ENCODE data around the gene CDH4.

CDH4 gene

DNA sequence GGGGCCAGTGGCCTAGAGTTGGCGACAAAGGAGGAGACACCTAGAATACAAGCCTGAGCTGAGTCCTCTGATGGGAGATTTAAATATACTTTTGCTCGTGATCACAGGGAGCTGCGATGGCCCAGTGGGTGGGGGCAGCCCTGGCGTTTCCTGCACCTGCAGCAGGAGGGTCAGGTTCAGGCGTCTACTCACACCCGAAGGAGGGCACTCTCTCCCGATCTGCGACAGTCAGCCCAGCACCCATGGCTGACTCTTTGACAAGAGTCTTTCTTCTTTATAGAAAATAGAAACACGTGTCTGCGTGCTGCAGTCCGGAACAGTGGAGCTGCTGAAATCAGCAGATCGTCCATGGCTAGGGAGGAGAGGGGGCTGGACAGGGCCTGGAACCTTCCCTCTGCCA, 338.2 kb downstream of the CDH4 start:
- DNase-seq: no peak

GRCh38 chr20:61593516-61593915, 341.5 kb downstream of the CDH4 start:
- DNase-seq: no peak

DNA sequence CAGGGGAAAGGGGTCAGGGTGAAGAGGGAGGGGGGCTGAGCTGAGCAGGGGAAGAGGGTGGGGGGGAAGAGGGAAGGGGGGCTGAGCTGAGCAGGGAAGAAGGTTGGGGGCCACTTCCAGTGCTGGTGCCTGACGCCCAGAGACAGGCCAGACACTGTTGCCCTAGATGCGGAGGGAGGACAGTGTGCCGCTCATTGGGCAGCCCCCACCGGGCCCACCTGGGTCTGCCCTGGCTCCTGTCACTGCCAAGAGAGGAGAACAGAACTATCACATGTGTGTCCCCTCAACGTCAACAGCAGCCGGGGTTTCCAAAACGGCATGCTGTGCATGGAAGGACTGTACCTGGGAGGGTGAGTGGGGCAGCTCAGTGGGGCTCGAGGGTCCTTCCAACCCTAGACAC, 342.1 kb downstream of the CDH4 start:
- DNase-seq: no peak

DNA sequence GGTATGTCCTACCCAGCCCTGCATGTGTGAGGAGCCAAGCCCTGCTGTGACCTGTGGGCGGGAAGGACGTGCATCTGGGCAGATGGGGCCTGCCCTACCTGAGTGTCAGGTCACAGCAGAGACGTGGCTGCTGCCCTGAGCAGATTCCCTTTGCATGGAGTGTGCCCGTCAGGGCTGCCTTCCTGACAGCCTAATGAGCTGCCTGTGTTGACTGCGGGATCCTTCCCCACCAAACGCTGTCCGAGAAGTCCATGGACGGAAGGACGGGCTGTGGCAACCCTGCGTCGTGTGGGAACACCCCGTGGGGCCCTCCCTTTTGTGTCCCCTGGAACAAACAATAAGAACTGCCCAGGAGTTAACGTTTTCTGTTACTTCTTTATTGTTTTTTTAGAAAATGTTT, 343.2 kb downstream of the CDH4 start:
- DNase-seq: no peak

DNA sequence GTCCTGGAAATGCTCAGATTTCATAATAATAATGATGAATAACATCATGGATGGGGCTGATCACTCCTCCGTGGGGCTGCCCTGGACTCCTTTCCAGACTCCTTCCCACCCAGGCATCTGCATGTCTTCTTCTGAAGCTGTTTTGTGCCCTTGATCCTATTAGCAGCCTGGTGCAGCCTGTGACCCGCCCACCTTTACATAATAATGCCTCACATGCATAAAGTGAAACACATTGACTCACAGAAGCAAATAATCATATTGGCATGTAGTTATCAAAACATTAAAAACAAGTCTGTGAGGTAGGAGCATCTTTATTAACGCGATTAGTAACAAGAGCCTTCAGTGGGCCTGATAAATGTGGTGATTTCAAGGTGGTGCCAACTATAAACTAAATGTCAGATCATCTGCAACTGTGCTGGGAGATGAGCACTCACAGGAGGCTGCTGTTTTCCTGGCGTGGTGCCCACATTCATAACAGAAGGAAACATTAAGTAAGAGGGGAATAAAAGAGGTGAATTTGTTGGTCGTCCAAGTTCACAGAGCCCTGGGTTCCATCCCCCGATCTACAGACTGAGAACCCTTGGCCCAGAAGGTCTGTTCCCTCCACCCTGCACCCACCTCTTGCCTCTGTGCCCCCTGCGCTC, 344.7 kb downstream of the CDH4 start:
- no peak for DNase-seq

DNA sequence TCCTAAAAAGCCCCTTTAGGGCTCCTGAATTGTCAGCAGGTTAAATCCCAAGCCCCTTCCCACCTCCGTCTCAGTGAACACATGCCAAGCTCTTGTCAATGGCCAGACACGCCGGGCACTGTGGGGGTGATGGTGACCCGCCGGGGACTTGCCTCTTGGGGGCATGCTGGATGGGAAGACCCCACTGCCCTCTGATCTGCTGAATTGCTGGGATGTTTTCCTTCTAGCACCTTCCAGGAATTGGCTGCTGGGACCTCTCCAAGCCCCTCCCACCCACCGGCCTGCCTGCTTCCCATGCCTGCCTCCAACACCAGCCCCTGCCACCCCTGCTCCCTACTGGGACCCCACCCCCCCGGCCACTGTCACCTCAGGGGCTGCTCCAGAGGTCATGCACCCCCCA, 345.9 kb downstream of the CDH4 start:
- DNase-seq: no peak

- no peak for DNase-seq
Observed at GRCh38 chr20:61598586-61598985, 346.5 kb downstream of the CDH4 start.

- no peak for DNase-seq
Observed at GRCh38 chr20:61599061-61599531, 347.0 kb downstream of the CDH4 start.

GRCh38 chr20:61599541-61599992, 347.5 kb downstream of the CDH4 start:
- no peak for DNase-seq

- DNase-seq: no peak
Observed at GRCh38 chr20:61600016-61600415, 348.0 kb downstream of the CDH4 start.

GRCh38 chr20:61601361-61601760, 349.3 kb downstream of the CDH4 start:
- no peak for DNase-seq

DNA sequence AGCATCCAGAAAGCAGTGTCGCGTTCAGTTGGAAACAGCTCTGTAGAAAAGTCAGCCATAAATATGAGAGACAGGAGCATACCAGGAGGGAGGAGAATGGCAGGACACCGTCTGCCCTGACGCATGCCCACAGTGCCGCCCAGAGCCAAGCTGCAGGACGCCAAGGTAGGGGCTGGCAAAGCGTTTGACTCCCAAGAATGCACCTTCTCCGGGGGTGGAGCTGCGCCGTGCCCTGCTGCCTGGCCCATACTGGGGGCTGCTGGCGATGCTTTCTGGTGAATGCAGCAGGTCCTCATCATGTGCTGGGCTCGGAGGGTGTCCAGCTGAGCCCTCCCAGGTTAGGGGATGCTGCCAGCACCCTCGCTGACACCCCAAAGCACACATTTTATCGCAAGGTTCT, 349.8 kb downstream of the CDH4 start:
- DNase-seq: no peak

GRCh38 chr20:61603715-61604114, 351.7 kb downstream of the CDH4 start:
- DNase-seq: no peak

DNA sequence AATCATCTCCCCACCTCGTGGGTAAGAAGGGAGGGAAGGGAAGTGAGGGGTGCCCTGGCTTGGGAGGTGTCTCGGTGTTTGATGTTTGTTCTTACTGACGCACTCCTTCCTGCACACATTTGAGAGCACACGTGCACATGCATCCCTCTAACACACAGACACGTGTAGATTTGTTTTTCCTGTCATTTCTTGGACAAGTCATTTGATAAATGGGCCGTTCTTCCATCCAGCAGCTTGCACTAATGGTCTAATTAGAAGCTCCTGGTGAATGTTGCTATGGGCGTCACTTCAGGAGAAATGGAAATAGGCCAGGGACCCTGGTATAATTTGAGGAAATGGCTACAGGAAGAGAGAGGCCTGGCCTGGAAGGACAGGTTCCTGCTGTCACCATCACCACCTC, 352.5 kb downstream of the CDH4 start:
- no peak for DNase-seq

GRCh38 chr20:61605283-61605682, 353.2 kb downstream of the CDH4 start:
- no peak for DNase-seq

DNA sequence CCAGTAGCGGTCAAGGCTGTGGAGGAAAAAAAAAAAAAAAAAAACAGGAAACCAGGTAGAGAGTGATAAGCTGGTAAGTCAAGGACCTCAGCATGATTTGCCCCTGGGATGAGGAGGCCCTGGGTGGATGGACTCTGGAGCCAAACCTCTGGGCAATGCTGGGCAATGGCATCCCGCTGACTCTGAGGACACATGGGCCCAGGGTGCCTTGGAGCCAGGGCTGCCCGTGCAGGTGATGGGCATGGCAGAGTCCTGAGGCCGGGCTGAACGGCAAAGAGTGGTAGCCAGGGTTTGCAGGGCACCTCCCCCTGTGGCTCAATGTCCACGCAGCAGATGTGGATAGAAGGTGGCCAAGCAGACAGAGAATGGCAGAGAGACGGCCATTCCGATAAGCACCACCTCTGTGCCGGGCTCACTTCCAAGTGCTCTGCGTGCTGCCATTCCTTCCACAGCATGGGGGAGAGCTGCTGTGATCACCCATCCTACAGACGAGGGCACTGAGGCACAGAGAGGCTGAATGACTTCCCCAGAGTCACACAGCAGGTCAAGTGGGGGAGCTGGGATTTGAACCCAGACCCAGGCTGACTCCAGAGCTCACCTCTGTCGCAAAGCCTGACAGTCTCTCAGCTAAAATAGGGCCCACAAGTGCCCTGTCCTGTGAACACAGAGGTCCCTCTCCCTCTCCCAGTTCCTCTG, 353.9 kb downstream of the CDH4 start:
- DNase-seq: no peak

GRCh38 chr20:61608275-61609085, 356.4 kb downstream of the CDH4 start:
- DNase-seq: no peak

DNA sequence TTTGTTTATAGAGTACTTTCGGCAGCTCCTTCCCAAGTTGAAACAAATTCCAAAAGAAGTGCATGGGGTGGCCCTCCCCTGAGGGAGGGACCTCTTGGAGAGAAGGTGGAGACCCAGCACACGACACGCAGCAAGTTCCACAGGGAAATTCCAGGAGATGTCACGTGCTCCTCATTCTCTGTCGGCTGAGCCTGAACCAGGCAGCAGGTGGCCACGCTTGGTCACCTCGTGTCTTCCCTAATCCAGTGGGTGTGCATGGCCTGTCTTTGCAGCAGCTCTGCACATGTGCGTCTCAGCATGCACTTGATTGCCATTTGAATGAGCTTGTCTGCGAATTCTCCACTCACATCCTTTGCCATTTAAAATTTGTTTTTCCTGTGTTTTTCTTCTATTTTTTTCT, 357.4 kb downstream of the CDH4 start:
- DNase-seq: no peak

GRCh38 chr20:61611401-61612180, 359.5 kb downstream of the CDH4 start:
- DNase-seq: no peak

GRCh38 chr20:61613917-61614705, 362.1 kb downstream of the CDH4 start:
- DNase-seq: no peak

GRCh38 chr20:61614706-61615100, 362.6 kb downstream of the CDH4 start:
- no peak for DNase-seq

DNA sequence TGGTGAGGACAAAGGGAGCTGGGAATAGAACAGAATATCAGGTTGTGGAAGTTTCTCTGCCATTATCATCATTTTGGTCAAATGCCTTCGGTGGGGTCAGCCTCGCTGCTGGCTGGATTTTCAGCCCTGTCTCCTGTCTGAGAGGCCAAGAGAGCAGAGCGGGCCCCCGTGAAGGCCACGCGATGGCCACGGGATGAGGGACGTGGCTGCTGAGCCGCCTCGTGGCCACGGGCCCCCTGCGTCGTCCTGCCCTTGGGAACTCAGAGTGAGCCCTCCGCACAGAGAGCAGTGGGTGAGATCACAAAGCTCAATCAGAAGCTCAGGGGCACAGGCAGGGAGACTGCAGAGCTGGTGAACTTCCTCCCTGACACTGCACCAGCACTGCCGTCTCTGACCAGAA, 363.7 kb downstream of the CDH4 start:
- DNase-seq: no peak
